MM.1S (cell line): ENCODE results near the gene APLP2.
"Not testable (repeated sequence)": the region's sequence is repeated elsewhere in the genome, so short reads cannot be mapped to it uniquely, and the experiment has no call there.

ENCODE experiments used
- DNase-seq: peaks from one replicate; pipeline ENCODE4 v3.0.0-alpha.2; 2015
- H2AFZ ChIP-seq: fragments of 300-600 bp; sonication (generic); 2 replicates; pipeline ENCODE4 v1.6.0; 2016; ENCODE audit warnings: antibody characterized with exemption, low read length
- H3F3A ChIP-seq: fragments of 300-600 bp; sonication (generic); 2 replicates; pipeline ENCODE4 v1.6.1; 2016; ENCODE audit warnings: mild to moderate bottlenecking, antibody characterized with exemption, low read length, moderate library complexity, mixed read lengths; ENCODE audit not compliant: insufficient read depth
- H3K27ac ChIP-seq: fragments of 300-600 bp; sonication (generic); 2 replicates; pipeline ENCODE4 v1.5.1; 2016; ENCODE audit warnings: mild to moderate bottlenecking, low read length
- H3K27me3 ChIP-seq: fragments of 300-600 bp; sonication (generic); replicated peaks from 2 replicates; pipeline ENCODE4 v1.6.0; 2016; ENCODE audit warnings: low read length; ENCODE audit not compliant: insufficient read depth
- H3K36me3 ChIP-seq: fragments of 300-600 bp; sonication (generic); replicated peaks from 2 replicates; pipeline ENCODE4 v1.6.1; 2016; ENCODE audit warnings: mild to moderate bottlenecking, low read length, mixed read lengths; ENCODE audit not compliant: insufficient read depth
- H3K4me1 ChIP-seq: fragments of 300-600 bp; sonication (generic); 2 replicates; pipeline ENCODE4 v1.6.1; 2016; ENCODE audit warnings: low read length, mixed read lengths
- H3K4me2 ChIP-seq: fragments of 300-600 bp; sonication (generic); 2 replicates; pipeline ENCODE4 v1.6.0; 2016; ENCODE audit warnings: low read depth, low read length
- H3K4me3 ChIP-seq: fragments of 300-600 bp; sonication (generic); 2 replicates; pipeline ENCODE4 v1.5.1; 2016; ENCODE audit warnings: low read length, mixed read lengths
- H3K79me2 ChIP-seq: fragments of 300-600 bp; sonication (generic); 2 replicates; pipeline ENCODE4 v1.6.1; 2016; ENCODE audit warnings: mixed run types, low read length, mixed read lengths
- H3K9ac ChIP-seq: fragments of 300-600 bp; sonication (generic); 2 replicates; pipeline ENCODE4 v1.6.1; 2016; ENCODE audit warnings: low read length, mixed read lengths
- H3K9me2 ChIP-seq: fragments of 300-600 bp; sonication (generic); replicated peaks from 2 replicates; pipeline ENCODE4 v1.6.1; 2016; ENCODE audit warnings: mild to moderate bottlenecking, low read length, mixed read lengths; ENCODE audit not compliant: insufficient read depth
- H3K9me3 ChIP-seq: fragments of 300-600 bp; sonication (generic); replicated peaks from 2 replicates; pipeline ENCODE4 v1.6.1; 2016; ENCODE audit warnings: mild to moderate bottlenecking, low read length, mixed read lengths; ENCODE audit not compliant: insufficient read depth
- H4K20me1 ChIP-seq: fragments of 300-600 bp; sonication (generic); 2 replicates; pipeline ENCODE4 v1.6.1; 2016; ENCODE audit warnings: mild to moderate bottlenecking, low read length, moderate library complexity, mixed read lengths; ENCODE audit not compliant: insufficient read depth
- EZH2 ChIP-seq: fragments of 300-600 bp; sonication (generic); optimal IDR thresholded peaks from 2 replicates; pipeline ENCODE3; 2017; ENCODE audit warnings: low read depth, mild to moderate bottlenecking, antibody characterized with exemption, low read length, mixed read lengths
- EZH2phosphoT487 ChIP-seq: fragments of 300-600 bp; sonication (generic); IDR thresholded peaks from 2 replicates; pipeline ENCODE4 v1.6.1; 2018; ENCODE audit warnings: antibody characterized with exemption, low read length
- TF ChIP-seq, protein P1 (sequence below): fragments of 300-600 bp; sonication (generic); IDR thresholded peaks from 2 replicates; pipeline ENCODE4 v1.5.1; 2016; ENCODE audit warnings: antibody characterized with exemption, low read length, mixed read lengths

The APLP2 gene

DNA sequence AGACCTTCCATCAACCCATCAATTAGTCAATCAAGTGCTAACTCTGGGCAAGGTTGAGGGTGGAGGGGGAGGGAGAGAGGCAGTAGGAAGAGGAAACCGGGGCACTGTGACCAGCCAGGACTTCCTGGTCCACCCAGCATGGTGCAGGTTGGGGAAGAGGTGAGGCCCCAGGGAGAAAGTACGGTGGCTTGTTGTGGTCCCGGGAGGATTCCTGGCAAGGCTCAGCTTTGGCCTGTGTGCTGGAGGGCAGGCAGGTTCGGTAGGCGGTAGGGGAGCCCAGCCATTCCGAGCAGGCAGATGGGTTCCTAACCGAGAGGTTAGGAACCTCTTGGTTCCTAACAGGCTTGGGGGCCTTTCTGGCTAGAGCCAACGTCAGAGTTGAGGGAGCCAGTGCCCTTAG is 100.7 kb downstream of the APLP2 start:
- no peak for DNase-seq
- H2AFZ ChIP-seq, result no peak overlapping the region
- no peaks in the 10 kb centered on the region for H3F3A ChIP-seq
- no peak overlapping the region for H3K27ac ChIP-seq
- no peak for TF ChIP-seq EZH2phosphoT487
- no peaks in the 10 kb centered on the region for H3K4me1 ChIP-seq
- H3K9me3 ChIP-seq, result no peaks in the 10 kb centered on the region
- H3K27me3 ChIP-seq, result no peaks in the 10 kb centered on the region
- H3K9ac ChIP-seq, result no peak overlapping the region
- no peaks in the 10 kb centered on the region for H3K36me3 ChIP-seq
- H3K9me2 ChIP-seq, result no peaks in the 10 kb centered on the region
- no peak overlapping the region for H3K4me3 ChIP-seq
- no peak overlapping the region for H3K4me2 ChIP-seq
- peaks cover 98% of the 10 kb centered on the region for H3K79me2 ChIP-seq
- peaks cover 18% of the 10 kb centered on the region; the same call in 1 of the 2 replicates for H4K20me1 ChIP-seq

DNA sequence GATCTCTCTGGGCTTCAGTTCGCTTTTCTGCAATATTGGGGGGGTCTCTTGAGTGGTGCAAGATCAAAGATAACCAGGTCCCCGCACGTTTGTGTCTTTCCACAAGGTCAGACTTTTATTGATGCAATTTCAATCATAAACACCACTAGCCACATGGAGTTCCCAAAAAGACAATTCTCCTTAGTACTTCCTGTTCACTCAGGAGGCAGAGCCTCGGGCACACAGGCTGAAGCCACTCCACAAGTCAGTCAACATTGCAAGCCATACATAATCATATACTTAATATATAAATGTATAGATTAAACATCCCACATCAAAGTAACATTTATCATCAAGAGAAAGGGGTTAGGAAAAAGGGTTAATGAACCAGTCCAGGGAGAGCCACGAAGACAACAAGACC is 101.8 kb downstream of the APLP2 start:
- no peak overlapping the region for H3K9ac ChIP-seq
- H3K4me3 ChIP-seq, result no peak overlapping the region
- no peaks in the 10 kb centered on the region for H3K36me3 ChIP-seq
- no peaks in the 10 kb centered on the region for H3K9me2 ChIP-seq
- H2AFZ ChIP-seq, result no peak overlapping the region
- H3K79me2 ChIP-seq, result peaks cover 91% of the 10 kb centered on the region
- no peaks in the 10 kb centered on the region for H3K27me3 ChIP-seq
- H3K27ac ChIP-seq, result no peak overlapping the region
- TF ChIP-seq EZH2phosphoT487 (no peak), EZH2 (no peak)
- TF ChIP-seq, protein P1, sequence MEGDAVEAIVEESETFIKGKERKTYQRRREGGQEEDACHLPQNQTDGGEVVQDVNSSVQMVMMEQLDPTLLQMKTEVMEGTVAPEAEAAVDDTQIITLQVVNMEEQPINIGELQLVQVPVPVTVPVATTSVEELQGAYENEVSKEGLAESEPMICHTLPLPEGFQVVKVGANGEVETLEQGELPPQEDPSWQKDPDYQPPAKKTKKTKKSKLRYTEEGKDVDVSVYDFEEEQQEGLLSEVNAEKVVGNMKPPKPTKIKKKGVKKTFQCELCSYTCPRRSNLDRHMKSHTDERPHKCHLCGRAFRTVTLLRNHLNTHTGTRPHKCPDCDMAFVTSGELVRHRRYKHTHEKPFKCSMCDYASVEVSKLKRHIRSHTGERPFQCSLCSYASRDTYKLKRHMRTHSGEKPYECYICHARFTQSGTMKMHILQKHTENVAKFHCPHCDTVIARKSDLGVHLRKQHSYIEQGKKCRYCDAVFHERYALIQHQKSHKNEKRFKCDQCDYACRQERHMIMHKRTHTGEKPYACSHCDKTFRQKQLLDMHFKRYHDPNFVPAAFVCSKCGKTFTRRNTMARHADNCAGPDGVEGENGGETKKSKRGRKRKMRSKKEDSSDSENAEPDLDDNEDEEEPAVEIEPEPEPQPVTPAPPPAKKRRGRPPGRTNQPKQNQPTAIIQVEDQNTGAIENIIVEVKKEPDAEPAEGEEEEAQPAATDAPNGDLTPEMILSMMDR, result no peak
- H3K9me3 ChIP-seq, result no peaks in the 10 kb centered on the region
- H3F3A ChIP-seq, result no peaks in the 10 kb centered on the region
- peaks cover 6% of the 10 kb centered on the region; the same call in 1 of the 2 replicates for H4K20me1 ChIP-seq
- peaks cover 1% of the 10 kb centered on the region; the same call in 1 of the 2 replicates for H3K4me1 ChIP-seq
- H3K4me2 ChIP-seq, result no peak overlapping the region
- DNase-seq, result no peak

DNA sequence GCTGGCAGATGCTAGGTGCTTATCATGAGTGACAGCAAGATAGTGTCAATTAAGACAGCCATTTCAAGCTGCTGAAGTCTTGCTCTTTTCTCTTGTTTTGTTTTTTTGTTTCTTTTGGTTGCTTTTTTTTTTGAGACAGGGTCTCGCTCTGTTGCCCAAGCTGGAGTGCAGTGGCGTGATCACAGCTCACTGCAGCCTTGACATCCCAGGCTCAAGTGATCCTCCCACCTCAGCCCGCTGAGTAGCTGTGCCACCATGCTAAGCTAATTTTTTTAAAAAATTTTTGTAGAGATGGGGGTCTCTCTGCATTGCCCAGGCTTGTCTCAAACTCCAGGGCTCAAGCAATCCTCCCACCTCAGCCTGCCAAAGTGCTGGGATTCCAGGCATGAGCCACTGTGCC is 102.3 kb downstream of the APLP2 start:
- H3F3A ChIP-seq, H3K4me2 ChIP-seq, H3K9ac ChIP-seq, H4K20me1 ChIP-seq, H3K27me3 ChIP-seq, H3K4me1 ChIP-seq, H3K4me3 ChIP-seq, H3K36me3 ChIP-seq, H3K9me3 ChIP-seq, DNase-seq, H2AFZ ChIP-seq, H3K27ac ChIP-seq, H3K9me2 ChIP-seq: not testable (repeated sequence)
- H3K79me2 ChIP-seq, result peaks cover 91% of the 10 kb centered on the region

DNA sequence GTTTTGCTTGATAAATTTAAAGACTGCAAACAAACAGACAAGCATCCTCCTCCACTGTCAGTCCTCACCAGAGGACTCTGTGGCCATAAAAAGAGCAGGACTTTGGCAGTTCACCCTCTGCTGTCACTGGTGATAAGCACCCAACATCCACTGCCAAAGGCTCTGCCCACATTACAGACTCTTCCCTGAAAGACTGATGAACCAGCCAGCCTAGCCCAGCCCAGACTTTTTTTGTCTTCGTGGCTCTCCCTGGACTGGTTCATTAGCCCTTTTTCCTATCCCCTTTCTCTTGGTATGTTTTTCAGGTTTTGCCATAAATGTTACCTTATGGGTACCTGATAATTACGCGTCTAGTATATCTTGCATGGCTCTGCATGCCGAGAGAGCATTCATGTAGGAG is 104.9 kb downstream of the APLP2 start:
- H4K20me1 ChIP-seq, result peaks cover 5% of the 10 kb centered on the region; the same call in 1 of the 2 replicates
- no peaks in the 10 kb centered on the region for H3K27me3 ChIP-seq
- no peaks in the 10 kb centered on the region for H3K9me3 ChIP-seq
- H3K79me2 ChIP-seq, result peaks cover 92% of the 10 kb centered on the region
- no peak overlapping the region for H3K4me2 ChIP-seq
- no peak overlapping the region for H3K27ac ChIP-seq
- no peaks in the 10 kb centered on the region for H3K9me2 ChIP-seq
- H3K36me3 ChIP-seq, result no peaks in the 10 kb centered on the region
- DNase-seq, result no peak
- no peak overlapping the region for H3K4me3 ChIP-seq
- H2AFZ ChIP-seq, result no peak overlapping the region
- H3K9ac ChIP-seq, result no peak overlapping the region
- TF ChIP-seq, protein P1, result no peak
- no peak for TF ChIP-seq EZH2
- no peak for TF ChIP-seq EZH2phosphoT487
- peaks cover 30% of the 10 kb centered on the region for H3K4me1 ChIP-seq
- peaks cover 22% of the 10 kb centered on the region for H3F3A ChIP-seq
